Upper lobe of left lung (tissue), 6 donors: ENCODE measurements around the gene PVALEF. TPM values are rescaled to one million over a fixed set of nuclear protein-coding genes. Genes with fewer than 3 reads are reported as not detected.

Experiments
- ATAC-seq, 2 donors: fragments of 200-7000 bp; cut with Tn5 transposase; one replicate each; pipeline ENCODE4 v1.9.1; 2022; ENCODE audit warnings: mild to moderate bottlenecking in 2 of 2, moderate library complexity in 2 of 2; ENCODE audit not compliant: low FRiP score in 2 of 2
- DNase-seq, 2 donors: peaks; one replicate each; pipeline ENCODE4 v3.0.0-alpha.2; 2019 to 2020
- H3K27ac ChIP-seq, 4 donors: fragments of 200-600 bp; sonication (generic); one replicate each; pipeline ENCODE4 v1.5.1; 2016 to 2019
- H3K27me3 ChIP-seq, 4 donors: fragments of 200-600 bp; sonication (generic); one replicate each; pipeline ENCODE4 v1.5.1; 2017 to 2019
- H3K36me3 ChIP-seq, 4 donors: fragments of 200-600 bp; sonication (generic); one replicate each; pipeline ENCODE4 v1.5.1; 2016 to 2019
- H3K4me1 ChIP-seq, 4 donors: fragments of 200-600 bp; sonication (generic); one replicate each; pipeline ENCODE4 v1.5.1; 2018 to 2019
- H3K4me3 ChIP-seq, 4 donors: fragments of 200-600 bp; sonication (generic); one replicate each; pipeline ENCODE4 v1.5.1; 2017 to 2019; ENCODE audit warnings: mild to moderate bottlenecking in 2 of 4, moderate library complexity in 1 of 4
- H3K9me3 ChIP-seq, 4 donors: fragments of 200-600 bp; sonication (generic); one replicate each; pipeline ENCODE4 v1.5.1; 2018 to 2019
- EP300 ChIP-seq, 4 donors: sonication (generic); formaldehyde crosslinking; IDR thresholded peaks; one replicate each; pipeline ENCODE4 v1.5.1; 2017; ENCODE audit warnings: antibody characterized with exemption in 4 of 4, control low read depth in 2 of 4
- POLR2A ChIP-seq, 4 donors: fragments of 450-650 bp; IDR thresholded peaks; one replicate each; pipeline ENCODE4 v1.5.1; 2016 to 2017; ENCODE audit warnings: antibody characterized with exemption in 4 of 4, mild to moderate bottlenecking in 2 of 4
- POLR2AphosphoS5 ChIP-seq, 2 donors: sonication (generic); formaldehyde crosslinking; IDR thresholded peaks; one replicate each; pipeline ENCODE4 v1.5.1; 2017; ENCODE audit warnings: antibody characterized with exemption in 2 of 2
- WGBS, 2 donors: methylation state at CpG; one replicate each; pipeline ENCODE4 v1.1.5; 2017 to 2018; 5-methylcytosine and 5-hydroxymethylcytosine counted together
- total RNA-seq, 6 donors: library from RNA; depleted of rRNA in 4 of 6; stranded (reverse); fragments of >200 nt in 4 of 6; gene quantifications; one replicate each; pipeline versions ENCODE4 v1.1.0 to v1.2.1, GENCODE V29; 2016 to 2021
- TF ChIP-seq, protein P1 (sequence below), 6 experiments: fragments of 450-650 bp in 4 of 6; fragments of 200-600 bp in 2 of 6; sonication (generic) in 2 of 6; IDR thresholded peaks; one replicate each; pipeline ENCODE4 v1.5.1; 2016 to 2019; ENCODE audit warnings: antibody characterized with exemption in 6 of 6
- donor health status: DM: no; HTN: no; CAD: no; lungs with moderate emphysema.
- donor health status: DM: no; HTN: yes; CAD: no; lungs with severe emphysema.

Gene PVALEF
- total RNA-seq, 6 donors from 2014 or later, result not detected

DNA sequence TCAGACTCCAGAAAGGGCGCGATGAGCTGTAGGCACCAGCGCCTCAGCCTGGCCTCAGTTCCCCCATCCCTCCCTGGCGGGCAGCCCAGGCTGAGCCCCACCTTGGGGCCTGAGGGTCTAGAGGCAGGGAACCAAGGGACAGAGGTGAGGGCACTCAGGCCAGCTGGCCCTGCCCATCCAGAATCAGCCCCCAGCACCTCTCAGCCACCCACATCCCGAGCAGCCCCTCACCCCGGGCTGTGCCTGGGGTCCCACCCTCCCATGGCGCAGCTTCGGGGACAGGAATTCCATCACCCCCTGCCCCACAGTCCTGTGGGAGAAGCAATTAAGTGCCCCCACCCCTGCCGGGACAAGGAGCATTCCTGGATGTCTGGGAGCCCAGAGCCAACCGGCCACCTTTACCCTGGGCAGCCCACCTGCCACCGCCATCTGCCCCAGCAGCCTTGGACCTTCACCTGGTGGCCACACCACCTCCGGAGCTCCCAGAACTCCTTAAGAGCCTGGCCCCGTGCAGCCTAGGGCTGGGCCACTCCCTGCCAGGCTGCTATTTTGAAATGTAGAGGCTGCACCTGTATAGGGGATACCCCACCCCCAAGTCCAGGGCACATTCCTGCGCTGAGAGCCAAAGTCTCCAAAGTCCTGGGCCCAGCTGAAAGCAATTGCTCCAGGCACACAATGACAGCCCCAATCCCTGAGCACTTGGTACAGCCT is 33.7 kb upstream of the PVALEF start:
- TF ChIP-seq, protein P1, sequence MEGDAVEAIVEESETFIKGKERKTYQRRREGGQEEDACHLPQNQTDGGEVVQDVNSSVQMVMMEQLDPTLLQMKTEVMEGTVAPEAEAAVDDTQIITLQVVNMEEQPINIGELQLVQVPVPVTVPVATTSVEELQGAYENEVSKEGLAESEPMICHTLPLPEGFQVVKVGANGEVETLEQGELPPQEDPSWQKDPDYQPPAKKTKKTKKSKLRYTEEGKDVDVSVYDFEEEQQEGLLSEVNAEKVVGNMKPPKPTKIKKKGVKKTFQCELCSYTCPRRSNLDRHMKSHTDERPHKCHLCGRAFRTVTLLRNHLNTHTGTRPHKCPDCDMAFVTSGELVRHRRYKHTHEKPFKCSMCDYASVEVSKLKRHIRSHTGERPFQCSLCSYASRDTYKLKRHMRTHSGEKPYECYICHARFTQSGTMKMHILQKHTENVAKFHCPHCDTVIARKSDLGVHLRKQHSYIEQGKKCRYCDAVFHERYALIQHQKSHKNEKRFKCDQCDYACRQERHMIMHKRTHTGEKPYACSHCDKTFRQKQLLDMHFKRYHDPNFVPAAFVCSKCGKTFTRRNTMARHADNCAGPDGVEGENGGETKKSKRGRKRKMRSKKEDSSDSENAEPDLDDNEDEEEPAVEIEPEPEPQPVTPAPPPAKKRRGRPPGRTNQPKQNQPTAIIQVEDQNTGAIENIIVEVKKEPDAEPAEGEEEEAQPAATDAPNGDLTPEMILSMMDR (IDR thresholded peaks at IDR 0.05), result peak in 2 of 6 experiments; percentile 5 to 7
- TF ChIP-seq EP300 (IDR thresholded peaks at IDR 0.05) (no peak), POLR2AphosphoS5 (IDR thresholded peaks at IDR 0.05) (peak in 1 of 2 donors; percentile 44), POLR2A (IDR thresholded peaks at IDR 0.05) (peak in 2 of 4 donors; percentile 47 to 70)
- Histone ChIP-seq H3K36me3 (peaks cover 0 to 13% (median 2%) of the 10 kb centered on the region in 4 donors), H3K4me1 (peaks cover 0 to 26% (median 12%) of the 10 kb centered on the region in 4 donors), H3K4me3 (peak overlapping the region in 3 of 4 donors; percentile 45 to 56 (median 49)), H3K27me3 (no peaks in the 10 kb centered on the region), H3K9me3 (no peaks in the 10 kb centered on the region), H3K27ac (peak overlapping the region; percentile 70 to 89 (median 83))
- 82 to 86% methylated on average over 1 to 14 of the region's 14 CpGs for WGBS, 2 donors
- ATAC-seq (peak; percentile 54 to 89), DNase-seq (peak; percentile 68 to 91)

DNA sequence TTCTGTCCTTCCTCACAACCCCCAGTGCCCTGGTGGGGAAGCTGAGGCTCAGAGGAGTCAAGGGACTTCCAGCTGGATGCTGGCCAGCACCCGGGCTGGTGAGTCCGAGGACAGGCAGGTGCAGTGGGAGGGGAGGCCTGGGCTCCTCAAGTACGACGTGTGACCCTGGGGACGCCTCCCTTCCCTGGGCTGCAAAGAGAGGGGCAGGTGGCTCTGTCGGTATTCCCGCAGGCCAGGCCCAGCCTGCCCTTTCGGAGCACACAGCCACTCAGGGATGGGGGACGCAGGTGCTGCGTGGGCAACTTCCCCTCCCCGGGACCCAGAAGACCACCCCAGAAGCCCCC is 33.1 kb upstream of the PVALEF start:
- peak overlapping the region; percentile 73 to 89 (median 83) for H3K27ac ChIP-seq
- TF ChIP-seq, protein P1 (IDR thresholded peaks at IDR 0.05), result no peak
- peak in 1 of 2 donors; percentile 5 for TF ChIP-seq POLR2AphosphoS5 (IDR thresholded peaks at IDR 0.05)
- 57% methylated on average over 10 of the region's 11 CpGs; no CpG with 5 or more reads in 1 of the 2 donors for WGBS, 2 donors

DNA sequence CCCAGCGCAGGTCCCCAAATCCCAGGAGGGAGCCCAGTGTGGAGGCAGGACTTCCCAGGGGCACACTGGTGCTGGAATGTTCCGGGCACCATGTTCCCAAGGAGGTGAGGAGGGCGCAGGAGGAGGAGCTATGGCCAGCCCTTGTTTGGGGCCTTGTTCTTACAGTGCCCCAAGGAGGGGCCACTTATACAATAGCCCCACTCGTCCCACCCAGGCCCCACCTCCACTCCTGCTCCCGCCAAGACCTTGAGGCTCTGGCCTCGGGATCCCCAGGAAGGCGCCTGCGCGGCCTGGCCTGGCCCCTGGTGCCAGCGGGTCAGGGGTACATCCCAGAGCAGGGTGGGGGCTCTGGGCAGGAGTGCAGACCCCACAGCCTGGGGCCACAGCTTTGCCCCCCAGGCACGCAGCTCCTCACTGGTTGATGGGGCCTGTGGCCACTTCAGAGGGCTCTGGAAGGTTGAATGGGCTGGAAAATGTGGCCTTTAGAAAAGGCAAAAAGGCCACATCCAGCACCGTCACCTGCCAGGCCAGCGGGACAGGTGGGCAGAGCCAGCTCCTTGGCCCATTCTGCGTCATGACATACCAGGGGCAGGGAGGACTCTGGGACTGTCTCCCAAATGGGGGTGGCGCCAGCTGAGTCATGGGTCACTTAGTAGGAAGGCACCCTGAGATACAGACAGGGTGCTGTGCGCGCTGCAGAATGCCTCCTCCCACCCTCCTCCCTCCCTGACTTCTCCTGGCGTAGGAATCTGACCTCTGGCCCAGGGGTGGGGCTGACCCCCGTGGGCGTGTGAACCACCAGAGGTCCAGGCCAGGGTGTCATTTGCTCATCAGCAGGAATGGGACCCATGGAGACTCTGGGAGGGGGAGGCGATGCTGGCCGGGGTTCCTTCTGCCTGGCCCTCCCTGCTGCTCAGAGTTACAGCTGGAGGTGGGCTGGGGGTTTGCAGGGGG is 32.3 kb upstream of the PVALEF start:
- Histone ChIP-seq H3K4me1 (peaks cover 0 to 26% (median 12%) of the 10 kb centered on the region in 4 donors), H3K27me3 (no peaks in the 10 kb centered on the region), H3K4me3 (peak overlapping the region in 3 of 4 donors; percentile 45 to 56 (median 49)), H3K36me3 (peaks cover 0 to 4% (median 0%) of the 10 kb centered on the region in 4 donors), H3K9me3 (no peaks in the 10 kb centered on the region), H3K27ac (peak overlapping the region; percentile 73 to 89 (median 83))
- WGBS, 2 donors, result 70 to 79% methylated on average over 9 to 17 of the region's 22 CpGs
- TF ChIP-seq POLR2AphosphoS5 (IDR thresholded peaks at IDR 0.05) (no peak), POLR2A (IDR thresholded peaks at IDR 0.05) (peak in 1 of 4 donors; percentile 53), EP300 (IDR thresholded peaks at IDR 0.05) (no peak)
- DNase-seq, result peak; percentile 79 to 82
- ATAC-seq, result peak; percentile 2 to 39

More for the DNA sequence above, 33.1 kb upstream of the PVALEF start:
- ATAC-seq (peak in 1 of 2 donors; percentile 42), DNase-seq (peak in 1 of 2 donors; percentile 67)
- Histone ChIP-seq H3K4me3 (peak overlapping the region in 3 of 4 donors; percentile 45 to 56 (median 49)), H3K9me3 (no peaks in the 10 kb centered on the region), H3K4me1 (peaks cover 0 to 26% (median 12%) of the 10 kb centered on the region in 4 donors), H3K27me3 (no peaks in the 10 kb centered on the region), H3K36me3 (peaks cover 0 to 8% (median 2%) of the 10 kb centered on the region in 4 donors)

DNA sequence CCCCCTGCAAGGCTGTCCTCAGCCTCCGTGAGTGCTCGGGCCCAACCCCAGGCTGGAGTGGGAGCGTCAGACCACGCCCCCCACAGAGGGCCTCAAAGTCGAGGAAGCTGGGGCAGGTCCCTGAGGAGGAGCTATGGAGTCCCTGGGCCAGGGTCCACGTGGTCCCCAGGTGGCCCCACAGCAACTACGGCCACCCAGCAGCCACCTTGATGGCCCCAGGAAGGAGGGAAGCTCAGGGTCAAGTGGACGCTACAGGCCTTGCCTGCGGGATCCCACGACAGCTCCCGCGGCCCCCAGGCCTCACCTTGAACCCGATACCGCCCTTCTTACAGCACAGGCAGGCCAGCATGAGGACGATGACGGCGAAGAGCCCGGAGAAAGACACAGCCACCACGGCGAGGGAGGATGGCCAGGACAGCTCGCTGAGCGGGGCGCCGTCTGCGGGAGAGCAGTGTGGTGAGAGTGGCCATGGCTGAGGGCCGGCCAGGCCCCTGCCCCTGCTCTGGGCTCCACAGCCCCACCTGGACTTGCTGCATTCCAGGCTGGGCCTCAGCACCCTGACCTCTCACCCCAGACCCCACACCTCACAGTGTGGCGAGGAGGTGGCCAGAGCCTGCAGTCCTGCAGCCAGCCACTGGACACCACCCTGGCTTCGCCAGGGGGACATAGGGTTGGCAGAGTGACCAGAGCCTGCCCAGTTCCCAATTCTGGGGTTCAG is 31.1 kb upstream of the PVALEF start:
- Histone ChIP-seq H3K27ac (peak overlapping the region in 1 of 4 donors; percentile 82), H3K4me1 (peaks cover 0 to 26% (median 12%) of the 10 kb centered on the region in 4 donors), H3K27me3 (no peaks in the 10 kb centered on the region), H3K4me3 (no peak overlapping the region), H3K9me3 (no peaks in the 10 kb centered on the region), H3K36me3 (no peaks in the 10 kb centered on the region)
- ATAC-seq (no peak), DNase-seq (peak in 1 of 2 donors; percentile 76)
- WGBS, 2 donors, result 86 to 100% methylated on average over 1 to 27 of the region's 28 CpGs
- TF ChIP-seq POLR2AphosphoS5 (IDR thresholded peaks at IDR 0.05) (no peak), POLR2A (IDR thresholded peaks at IDR 0.05) (no peak), EP300 (IDR thresholded peaks at IDR 0.05) (no peak)
- TF ChIP-seq, protein P1 (IDR thresholded peaks at IDR 0.05), result no peak
